Endothelial cell of umbilical vein (primary cell): Measurements from ENCODE around the gene NBEA. TPM values are rescaled to one million over a fixed set of nuclear protein-coding genes. Genes with fewer than 3 reads are reported as not detected.

Experiments
- BruUV-seq: library from RNA; stranded (reverse); fragments of 400-500 nt; replicated peaks from 2 replicates; lab custom pipeline; 2021; lab: Mats Ljungman, UMichigan
- CTCF ChIA-PET: fragments of 300-600, 350-600 bp; sonication (Branson Sonifier 250); formaldehyde crosslinking; loops from one replicate; lab custom pipeline; 2021; ENCODE audit warnings: antibody characterized with exemption, inconsistent platforms; lab: Charles Lee
- POLR2A ChIA-PET: fragments of 300-600, 350-600 bp; sonication (Branson Sonifier 250); formaldehyde crosslinking; loops from one replicate; lab custom pipeline; 2021; ENCODE audit warnings: antibody characterized with exemption, inconsistent platforms; lab: Charles Lee
- DNase-seq: peaks from one replicate; pipeline ENCODE4 v3.0.0-alpha.2; 2011; ENCODE audit warnings: low read depth, low spot score
- FAIRE-seq: peaks from 2 replicates; lab custom pipeline; 2011; peaks lifted over from hg19 to GRCh38; lab: Jason Lieb, UNC
- H2AFZ ChIP-seq: 2 replicates; pipeline ENCODE4 v1.6.0; 2012; ENCODE audit warnings: low read depth, low read length, control low read depth, inconsistent platforms
- H3K27ac ChIP-seq: 2 replicates; pipeline ENCODE4 v1.5.1; 2011; ENCODE audit warnings: low read depth, mild to moderate bottlenecking, control low read depth, low read length, moderate library complexity; ENCODE audit not compliant: insufficient read depth
- H3K27me3 ChIP-seq, 2 experiments: 2 replicates each; pipeline versions ENCODE4 v1.6.0 to v1.6.1; 2011; ENCODE audit warnings: low read length in 2 of 2, mixed read lengths in 1 of 2; ENCODE audit not compliant: control insufficient read depth in 2 of 2, insufficient read depth in 2 of 2
- H3K36me3 ChIP-seq, 2 experiments: 2 replicates in 1 of 2; 3 replicates in 1 of 2; pipeline ENCODE4 v1.5.1; 2011; ENCODE audit warnings: low read length in 2 of 2, mild to moderate bottlenecking in 1 of 2, moderate library complexity in 1 of 2; ENCODE audit not compliant: control insufficient read depth in 2 of 2, insufficient read depth in 2 of 2; ENCODE audit errors: extremely low read depth in 1 of 2
- H3K4me1 ChIP-seq: 3 replicates; pipeline ENCODE4 v1.5.1; 2011; ENCODE audit warnings: mild to moderate bottlenecking, low read length; ENCODE audit not compliant: control insufficient read depth, insufficient read depth; ENCODE audit errors: extremely low read depth
- H3K4me2 ChIP-seq: 2 replicates; pipeline ENCODE4 v1.6.1; 2011; ENCODE audit warnings: low read length, control low read depth, mixed read lengths; ENCODE audit not compliant: insufficient read depth
- H3K4me3 ChIP-seq, 3 experiments: fragments of 200-600 bp in 1 of 3; sonication (generic), shearing (Covaris generic) in 1 of 3; replicated peaks in 1 of 3; 2 replicates each; pipeline ENCODE4 v1.5.1; 2011 to 2016; ENCODE audit warnings: control low read depth in 3 of 3, low read length in 3 of 3, mild to moderate bottlenecking in 2 of 3, inconsistent platforms in 1 of 3, low read depth in 1 of 3, moderate library complexity in 1 of 3; ENCODE audit not compliant: insufficient read depth in 1 of 3
- H3K79me2 ChIP-seq: 2 replicates; pipeline ENCODE4 v1.6.0; 2012; ENCODE audit warnings: low read length, inconsistent platforms; ENCODE audit not compliant: control insufficient read depth, insufficient read depth
- H3K9ac ChIP-seq: replicated peaks from 2 replicates; pipeline ENCODE3; 2011; ENCODE audit warnings: low read length, control low read depth; ENCODE audit not compliant: insufficient read depth; ENCODE audit errors: extremely low read depth
- H3K9me1 ChIP-seq: replicated peaks from 3 replicates; pipeline ENCODE4 v1.6.0; 2011; ENCODE audit warnings: mild to moderate bottlenecking, low read length; ENCODE audit not compliant: control insufficient read depth, insufficient read depth; ENCODE audit errors: extremely low read depth
- H3K9me3 ChIP-seq: replicated peaks from 2 replicates; pipeline ENCODE4 v1.5.1; 2012; ENCODE audit warnings: low read length, inconsistent platforms; ENCODE audit not compliant: control insufficient read depth, insufficient read depth
- H4K20me1 ChIP-seq: replicated peaks from 2 replicates; pipeline ENCODE3; 2011; ENCODE audit warnings: mild to moderate bottlenecking, low read length; ENCODE audit not compliant: control insufficient read depth, insufficient read depth; ENCODE audit errors: extremely low read depth
- CTCF ChIP-seq, 2 donors: IDR thresholded peaks; 1 replicate in 1 of 2; 2 replicates in 1 of 2; pipeline ENCODE4 v1.5.1; 2011; ENCODE audit warnings: low read length in 2 of 2, mild to moderate bottlenecking in 2 of 2, moderate library complexity in 2 of 2, control low read depth in 1 of 2, inconsistent platforms in 1 of 2, low read depth in 1 of 2; ENCODE audit not compliant: insufficient read depth in 1 of 2; ENCODE audit errors: extremely low read depth in 1 of 2
- EZH2 ChIP-seq: IDR thresholded peaks from 2 replicates; pipeline ENCODE4 v1.6.1; 2012; ENCODE audit warnings: borderline replicate concordance, low read depth, mild to moderate bottlenecking, moderate library complexity, low read length, inconsistent platforms; ENCODE audit not compliant: severe bottlenecking
- FOS ChIP-seq: IDR thresholded peaks from 2 replicates; pipeline ENCODE4 v1.6.1; 2011; ENCODE audit warnings: mild to moderate bottlenecking, low read length, moderate library complexity, borderline replicate concordance; ENCODE audit not compliant: insufficient read depth
- GATA2 ChIP-seq: IDR thresholded peaks from 2 replicates; pipeline ENCODE4 v1.7.0; 2011; ENCODE audit warnings: low read depth, mild to moderate bottlenecking, moderate library complexity, mixed read lengths, low read length; ENCODE audit not compliant: insufficient read length, insufficient read depth
- JUN ChIP-seq: IDR thresholded peaks from 2 replicates; pipeline ENCODE4 v1.6.1; 2011; ENCODE audit warnings: borderline replicate concordance, low read depth; ENCODE audit not compliant: insufficient read length, insufficient read depth
- MAX ChIP-seq: IDR thresholded peaks from 2 replicates; pipeline ENCODE4 v1.6.1; 2011; ENCODE audit not compliant: insufficient read depth, insufficient read length
- MYC ChIP-seq: IDR thresholded peaks from one replicate; pipeline ENCODE4 v1.6.1; 2011; ENCODE audit warnings: mild to moderate bottlenecking, low read depth, low read length
- POLR2A ChIP-seq: IDR thresholded peaks from 2 replicates; pipeline ENCODE4 v1.6.1; 2012; ENCODE audit warnings: low read depth, mild to moderate bottlenecking, control low read depth, low read length
- POLR2AphosphoS5 ChIP-seq: IDR thresholded peaks from 2 replicates; pipeline ENCODE4 v1.6.1; 2012; ENCODE audit warnings: low read depth, mild to moderate bottlenecking, control low read depth, low read length, moderate library complexity; ENCODE audit not compliant: insufficient read depth
- dilution Hi-C: fragments of 300-500 bp; cut with MboI; formaldehyde crosslinking; loops from one replicate; pipeline ENCODE4 v1.15.0; 2019; ENCODE audit warnings: low sequenced_read_pairs; ENCODE audit not compliant: extremely low pct_ligation_motif_present
- intact Hi-C: fragments of 100-400 bp; cut with micrococcal nuclease; formaldehyde crosslinking; loops from one replicate; pipeline ENCODE4 v1.10.0; 2022
- polyA plus RNA-seq, 4 experiments: library from polyadenylated mRNA; depleted of rRNA in 3 of 4; stranded (reverse) in 3 of 4; unstranded in 1 of 4; fragments of >200 nt; gene quantifications; 2 replicates each; pipeline versions ENCODE4 v1.2.1 to v1.2.3, GENCODE V29; 2011 to 2012; ENCODE audit warnings: missing spikeins in 1 of 4
- total RNA-seq: library from RNA; stranded (reverse); gene quantifications from 2 replicates; pipeline ENCODE4 v1.2.3, GENCODE V29; 2021

The NBEA gene
- total and polyA plus RNA-seq, 2 donors (not counting 3 experiments of a cell fraction or from before 2014, with no cell fraction given): 3.0 to 4.8 TPM

DNA sequence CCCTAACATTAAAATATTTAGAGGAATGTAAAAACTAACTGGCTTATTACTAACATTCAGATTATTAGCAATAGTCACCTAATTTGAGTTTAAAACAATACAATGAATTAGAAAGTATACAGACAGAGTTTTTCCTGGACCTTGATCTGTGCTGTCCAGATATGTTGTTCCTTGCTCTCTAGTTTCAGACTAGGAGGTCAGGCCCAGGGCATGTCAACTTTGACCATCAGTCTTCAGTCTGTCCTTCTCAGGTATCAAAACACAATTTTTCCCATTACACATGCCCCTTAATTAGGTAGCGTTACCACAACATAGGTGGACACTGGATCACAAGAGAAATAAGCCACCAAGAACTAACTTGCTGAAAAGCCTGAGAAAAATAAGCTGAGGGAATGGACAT lies 337.4 kb downstream of the NBEA start:
- no peaks in the 10 kb centered on the region for H3K9me1 ChIP-seq
- intact Hi-C loops (no loop called here), dilution Hi-C loops (no loop called here)
- no peak overlapping the region for H3K4me3 ChIP-seq
- ChIA-PET POLR2A (no interaction called here), CTCF (interaction anchor here (1.6 kb wide), 1 partner anchor 8 kb away, joined by 6 read pairs; no protein-coding TSS in a partner anchor)
- H3K4me1 ChIP-seq: no peaks in the 10 kb centered on the region
- no peaks in the 10 kb centered on the region for H3K9me3 ChIP-seq
- no peaks in the 10 kb centered on the region for H3K27me3 ChIP-seq
- no peak overlapping the region for H3K4me2 ChIP-seq
- no peaks in the 10 kb centered on the region for H3K79me2 ChIP-seq
- TF ChIP-seq EZH2 (no peak), MYC (no peak), MAX (no peak), POLR2AphosphoS5 (no peak), GATA2 (no peak), CTCF (IDR thresholded peaks at IDR 0.05; ENCODE audit: extremely low read depth in 1 of 2, insufficient read depth in 1 of 2, low read depth in 1 of 2, low read length in 2 of 2) (no peak), POLR2A (no peak), JUN (no peak), FOS (no peak)
- no TSS peak for BruUV-seq
- no peak overlapping the region for H3K27ac ChIP-seq
- H2AFZ ChIP-seq: no peak overlapping the region
- no peaks in the 10 kb centered on the region for H3K36me3 ChIP-seq
- H3K9ac ChIP-seq: no peak overlapping the region
- DNase-seq (no peak), FAIRE-seq (no peak)
- H4K20me1 ChIP-seq: no peaks in the 10 kb centered on the region
